ENCODE measurements around the gene TMEM53. TPM values are rescaled to one million over a fixed set of nuclear protein-coding genes. Genes with fewer than 3 reads are reported as not detected.

The TMEM53 gene
- total RNA-seq, result 6.3 and 9.3 TPM in 2 replicates

GRCh38 chr1:44674113-44675000 is at the start of gene TMEM53, which contains the start of gene ARMH1:
TSS of gene TMEM53 (minus strand) at chr1:44674481. CDS start at chr1:44674391, 90 bp downstream.
TSS of gene ARMH1 (plus strand) at chr1:44674714. CDS start at chr1:44689698, 14,984 bp downstream.
- peak within 1 kb of the TSS; percentile 73 for H3K4me3 ChIP-seq (ENCODE audit: low read depth, low read length)
- peak; percentile 89 for DNase-seq (ENCODE audit: low read depth)
- TF ChIP-seq CTCF (conservative IDR thresholded peaks at IDR 0.05; ENCODE audit: low read depth, low read length), result no peak

- no peak overlapping the region for H3K4me3 ChIP-seq (ENCODE audit: low read depth, low read length)
- DNase-seq (ENCODE audit: low read depth), result no peak
- TF ChIP-seq CTCF (conservative IDR thresholded peaks at IDR 0.05; ENCODE audit: low read depth, low read length), result no peak
Observed at GRCh38 chr1:44723496-44724295, 49.4 kb upstream of the TMEM53 start.

- no peak for DNase-seq (ENCODE audit: low read depth)
- H3K4me3 ChIP-seq (ENCODE audit: low read depth, low read length), result no peak overlapping the region
- TF ChIP-seq CTCF (conservative IDR thresholded peaks at IDR 0.05; ENCODE audit: low read depth, low read length), result no peak
Observed at GRCh38 chr1:44723064-44723463, 48.8 kb upstream of the TMEM53 start.

DNA sequence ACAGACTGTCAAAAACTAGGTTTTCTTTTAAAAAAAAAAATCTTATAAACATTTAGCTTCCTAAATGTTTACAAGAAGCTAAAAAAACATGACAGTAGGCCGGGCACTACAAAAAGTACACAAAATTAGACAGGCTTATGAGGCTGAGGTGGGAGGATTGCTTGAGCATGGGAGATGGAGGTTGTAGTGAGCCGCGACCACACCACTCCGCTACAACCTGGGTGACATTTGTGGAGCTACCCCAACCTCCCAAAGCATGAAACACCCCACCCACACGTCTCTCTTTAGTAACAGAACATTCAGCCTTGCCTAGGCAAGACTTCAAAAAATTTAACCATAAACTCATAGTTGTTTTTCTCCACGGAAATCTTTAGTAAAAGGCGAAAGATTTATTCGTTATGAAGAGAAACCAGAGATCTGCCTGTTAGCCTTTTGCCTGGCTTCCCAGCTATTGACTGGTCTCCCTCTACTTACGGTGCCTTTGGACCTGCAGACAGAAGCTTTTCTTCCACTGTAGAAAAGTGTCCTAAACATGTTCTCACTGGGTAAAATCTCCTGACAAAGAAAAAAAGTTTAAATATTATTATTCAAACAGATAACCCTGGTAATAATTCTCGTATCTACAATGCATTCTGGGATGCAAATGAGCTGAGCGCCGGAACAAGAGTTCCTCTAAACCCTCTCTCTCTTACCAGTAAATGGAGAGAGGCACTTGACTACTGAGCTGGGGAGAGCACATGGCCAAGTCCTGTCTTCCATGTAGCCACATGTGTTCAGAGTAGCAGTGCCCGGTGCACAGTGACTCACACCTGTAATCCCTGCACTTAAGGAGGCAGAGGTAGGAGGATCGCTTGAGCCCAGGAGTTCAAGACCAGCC is 47.4 kb upstream of the TMEM53 start:
- no peak for TF ChIP-seq CTCF (conservative IDR thresholded peaks at IDR 0.05; ENCODE audit: low read depth, low read length)
- H3K4me3 ChIP-seq (ENCODE audit: low read depth, low read length), result no peak overlapping the region
- peak; percentile 65 for DNase-seq (ENCODE audit: low read depth)

- H3K4me3 ChIP-seq (ENCODE audit: low read depth, low read length), result no peak overlapping the region
- no peak for DNase-seq (ENCODE audit: low read depth)
- no peak for TF ChIP-seq CTCF (conservative IDR thresholded peaks at IDR 0.05; ENCODE audit: low read depth, low read length)
Observed at GRCh38 chr1:44720281-44720680, 46.0 kb upstream of the TMEM53 start.

- no peak for TF ChIP-seq CTCF (conservative IDR thresholded peaks at IDR 0.05; ENCODE audit: low read depth, low read length)
- no peak overlapping the region for H3K4me3 ChIP-seq (ENCODE audit: low read depth, low read length)
Observed at GRCh38 chr1:44719318-44719717, 45.0 kb upstream of the TMEM53 start.

More at GRCh38 chr1:44719318-44719717, 45.0 kb upstream of the TMEM53 start:
- no peak for DNase-seq (ENCODE audit: low read depth)
